ENCODE data around the gene EMILIN2.
"Not testable (repeated sequence)": the region's sequence is repeated elsewhere in the genome, so short reads cannot be mapped to it uniquely, and the experiment has no call there.

- TF ChIP-seq CTCF (IDR thresholded peaks at IDR 0.05; ENCODE audit: insufficient read depth, low read depth, low read length); EZH2 (IDR thresholded peaks at IDR 0.05; ENCODE audit: insufficient read depth, low read length): not testable (repeated sequence)
Measured at GRCh38 chr18:2837290-2837689, 9.5 kb upstream of the EMILIN2 start.

Data from astrocyte (in vitro differentiated cells and primary cell).